HG02852 (cell line): ENCODE data around the gene CUTC.
"Not testable (repeated sequence)": the region's sequence is repeated elsewhere in the genome, so short reads cannot be mapped to it uniquely, and the experiment has no call there.

ENCODE experiments used
- ATAC-seq: cut with Tn5 transposase; IDR thresholded peaks from one replicate; pipeline ENCODE4 v1.9.1; 2021; ENCODE audit warnings: mild to moderate bottlenecking, moderate library complexity; ENCODE audit not compliant: unreplicated experiment

Gene CUTC

GRCh38 chr10:99742254-99742653 is 10.2 kb downstream of the CUTC start:
- no peak for ATAC-seq

GRCh38 chr10:99742701-99743100 is 10.7 kb downstream of the CUTC start:
- no peak for ATAC-seq

GRCh38 chr10:99743841-99744240 is 11.8 kb downstream of the CUTC start:
- no peak for ATAC-seq

- ATAC-seq = not testable (repeated sequence)
These were observed 14.1 kb downstream of the CUTC start for GRCh38 chr10:99746166-99746565.

- no peak for ATAC-seq
These were observed 16.9 kb downstream of the CUTC start for GRCh38 chr10:99748823-99749451.

GRCh38 chr10:99750641-99751040 is 18.6 kb downstream of the CUTC start:
- no peak for ATAC-seq

GRCh38 chr10:99754670-99755069 is 22.6 kb downstream of the CUTC start:
- no peak for ATAC-seq

- no peak for ATAC-seq
These were observed 24.1 kb downstream of the CUTC start for GRCh38 chr10:99756159-99756558.

GRCh38 chr10:99758211-99758891 is 26.3 kb downstream of the CUTC start:
- no peak for ATAC-seq

GRCh38 chr10:99760321-99760720 is 28.3 kb downstream of the CUTC start:
- ATAC-seq = no peak

- no peak for ATAC-seq
These were observed 29.3 kb downstream of the CUTC start for GRCh38 chr10:99761365-99761764.

GRCh38 chr10:99765672-99766301 is 33.8 kb downstream of the CUTC start:
- no peak for ATAC-seq

GRCh38 chr10:99766302-99766681 is 34.3 kb downstream of the CUTC start:
- peak; percentile 78 for ATAC-seq

- no peak for ATAC-seq
These were observed 35.9 kb downstream of the CUTC start for GRCh38 chr10:99767901-99768300.

GRCh38 chr10:99768556-99768955 is 36.5 kb downstream of the CUTC start:
- ATAC-seq = no peak

GRCh38 chr10:99769706-99770105 is 37.7 kb downstream of the CUTC start:
- ATAC-seq = no peak

GRCh38 chr10:99770408-99771045 is 38.5 kb downstream of the CUTC start:
- ATAC-seq = no peak

- no peak for ATAC-seq
These were observed 43.8 kb downstream of the CUTC start for GRCh38 chr10:99775850-99776249.

- ATAC-seq = no peak
These were observed 46.1 kb downstream of the CUTC start for GRCh38 chr10:99777918-99778714.

- ATAC-seq = no peak
These were observed 47.3 kb downstream of the CUTC start for GRCh38 chr10:99779335-99779734.
